Mucosa of descending colon (tissue), 3 donors: ENCODE measurements around the gene MAK. TPM values are rescaled to one million over a fixed set of nuclear protein-coding genes. Genes with fewer than 3 reads are reported as not detected.
A peak's percentile ranks its signal among the peaks of the same experiment; 100 is the strongest.

Experiments used
- ATAC-seq: fragments of 200-7000 bp; cut with Tn5 transposase; one replicate; pipeline ENCODE4 v1.9.1; 2020; ENCODE audit warnings: mild to moderate bottlenecking, moderate library complexity
- DNase-seq, 3 donors: peaks; one replicate each; pipeline ENCODE4 v3.0.0-alpha.2; 2020
- H3K36me3 ChIP-seq: fragments of 200-600 bp; one replicate; pipeline ENCODE4 v1.8.0; 2021; ENCODE audit warnings: low read depth, mild to moderate bottlenecking
- H3K4me1 ChIP-seq: fragments of 200-600 bp; one replicate; pipeline ENCODE4 v1.8.0; 2021; ENCODE audit warnings: low read depth, mild to moderate bottlenecking
- H3K4me3 ChIP-seq: fragments of 200-600 bp; one replicate; pipeline ENCODE4 v1.8.0; 2021; ENCODE audit warnings: mild to moderate bottlenecking
- H3K9me3 ChIP-seq: fragments of 200-600 bp; one replicate; pipeline ENCODE4 v1.8.0; 2021; ENCODE audit warnings: mild to moderate bottlenecking
- CTCF ChIP-seq: fragments of 200-600 bp; IDR thresholded peaks from one replicate; pipeline ENCODE4 v1.8.0; 2022; ENCODE audit warnings: antibody characterized with exemption, mild to moderate bottlenecking
- intact Hi-C, 2 donors: fragments of 100-400 bp; cut with DNase I in 1 of 2; cut with micrococcal nuclease in 1 of 2; formaldehyde crosslinking; loops; one replicate each; pipeline versions ENCODE4 v1.11.0 to v1.11.1; 2022; cut with DNase I, micrococcal nuclease
- total RNA-seq, 3 donors: library from RNA; stranded (reverse); fragmentation: NEBNext Ultra II Directional in 2 of 3; extraction: Animal tissue kit (Norgen Biotek cat#: 25700) in 2 of 3; gene quantifications; one replicate each; pipeline versions ENCODE4 v1.2.1 to v1.2.4, GENCODE V29; 2021 to 2023
- donor health status: DM: no; HTN: no; CAD: no; lungs with moderate emphysema.
- donor health status: DM: no; HTN: no; CAD: no.
- donor health status: DM: no; HTN: yes; CAD: no.

MAK gene
- total RNA-seq, 3 donors from 2014 or later, result not detected

GRCh38 chr6:10720265-10720959 is 117.9 kb downstream of the MAK start:
- H3K4me3 ChIP-seq, result peak overlapping the region; percentile 64
- no peak for TF ChIP-seq CTCF
- no peaks in the 10 kb centered on the region for H3K36me3 ChIP-seq
- no peaks in the 10 kb centered on the region for H3K9me3 ChIP-seq
- ATAC-seq, result peak; percentile 38
- DNase-seq, result peak; percentile 48 to 87 (median 84)
- H3K4me1 ChIP-seq, result peaks cover 13% of the 10 kb centered on the region
- intact Hi-C loops, result no loop called here

- peak overlapping the region; percentile 64 for H3K4me3 ChIP-seq
- H3K36me3 ChIP-seq, result no peaks in the 10 kb centered on the region
- peaks cover 13% of the 10 kb centered on the region for H3K4me1 ChIP-seq
- TF ChIP-seq CTCF, result no peak
- intact Hi-C loops, result no loop called here
- DNase-seq (peak; percentile 44 to 76 (median 65)), ATAC-seq (peak; percentile 1)
- no peaks in the 10 kb centered on the region for H3K9me3 ChIP-seq
Observed at GRCh38 chr6:10719964-10720264, 118.4 kb downstream of the MAK start.

- Histone ChIP-seq H3K36me3 (no peaks in the 10 kb centered on the region), H3K4me1 (peaks cover 13% of the 10 kb centered on the region), H3K4me3 (no peak overlapping the region), H3K9me3 (no peaks in the 10 kb centered on the region)
- ATAC-seq (no peak), DNase-seq (peak in 1 of 3 donors; percentile 15)
- intact Hi-C loops, result no loop called here
- no peak for TF ChIP-seq CTCF
Observed at GRCh38 chr6:10719296-10719963, 118.9 kb downstream of the MAK start.

GRCh38 chr6:10713962-10714361 is 124.4 kb downstream of the MAK start:
- no peak for DNase-seq
- Histone ChIP-seq H3K4me1 (no peaks in the 10 kb centered on the region), H3K9me3 (no peaks in the 10 kb centered on the region), H3K36me3 (no peaks in the 10 kb centered on the region), H3K4me3 (no peak overlapping the region)
- TF ChIP-seq CTCF, result no peak
- intact Hi-C loops, result no loop called here
- ATAC-seq, result no peak

Other genes starting within 250 kb of the MAK start
- 1 to 10 TPM in 2 of 3 donors, not detected in 1; 1.2 to 1.7 TPM for gene C6orf52, start 143.9 kb downstream of the MAK start, total RNA-seq
- 10 to 100 TPM in 1 of 3 donors, 1 to 10 TPM in 2; 5.8 to 12.5 (median 9.8) TPM for gene PAK1IP1, start 143.6 kb downstream of the MAK start, total RNA-seq
- gene TMEM14C, start 115.5 kb downstream of the MAK start, total RNA-seq, result 10 to 100 TPM; 69.2 to 96.3 (median 86.7) TPM
- 10 to 100 TPM; 48.9 to 61.2 (median 60.8) TPM for gene TMEM14B, start 90.7 kb downstream of the MAK start, total RNA-seq
- gene GCM2, start 43.5 kb upstream of the MAK start, total RNA-seq, result not detected
- gene SYCP2L, start 48.5 kb upstream of the MAK start, total RNA-seq, result under 1 TPM in 2 of 3 donors, not detected in 1; 0.12 to 0.57 TPM
- gene ELOVL2, start 205.8 kb upstream of the MAK start, total RNA-seq, result under 1 TPM in 2 of 3 donors, not detected in 1; 0.12 to 0.63 TPM